HepG2 (cell line): Measurements from ENCODE around the gene SIRPB2. TPM values are rescaled to one million over a fixed set of nuclear protein-coding genes. Genes with fewer than 3 reads are reported as not detected.

Experiments used
- ATAC-seq: fragments of 200-7000 bp; cut with Tn5 transposase; 3 replicates; pipeline ENCODE4 v1.9.1; 2020; ENCODE audit warnings: mild to moderate bottlenecking, moderate library complexity
- BruUV-seq: library from RNA; stranded (reverse); fragments of 400-500 nt; replicated peaks from 2 replicates; lab custom pipeline; 2021; lab: Mats Ljungman, UMichigan
- CTCF ChIA-PET: fragments of 300-600 bp; formaldehyde crosslinking; extraction: SDS; loops from one replicate; lab custom pipeline; 2021; ENCODE audit warnings: low total read pairs, inconsistent platforms, low intra/inter-chr PET ratio; lab: Yijun Ruan, JAX
- POLR2A ChIA-PET: fragments of 350-600 bp; sonication (Branson Sonifier 250); formaldehyde crosslinking; loops from one replicate; lab custom pipeline; 2020; ENCODE audit warnings: antibody characterized with exemption, inconsistent platforms; lab: Yijun Ruan, JAX
- DNase-seq: peaks from one replicate; pipeline ENCODE4 v3.0.0-alpha.2; 2015; ENCODE audit warnings: low spot score
- FAIRE-seq: peaks from 3 replicates; lab custom pipeline; 2011; peaks lifted over from hg19 to GRCh38; lab: Jason Lieb, UNC
- H2AFZ ChIP-seq: one replicate; pipeline ENCODE4 v1.6.1; 2011; ENCODE audit warnings: low read length, inconsistent platforms
- H3K27ac ChIP-seq: fragments of 300-600 bp; 3 replicates; pipeline ENCODE4 v1.8.0; 2011; ENCODE audit warnings: mixed run types, mild to moderate bottlenecking, mixed read lengths, low read length, inconsistent platforms; ENCODE audit not compliant: insufficient read depth; ENCODE audit errors: extremely low read length
- H3K27me3 ChIP-seq, 2 experiments: fragments of 200-600 bp in 1 of 2; 2 replicates in 1 of 2; 3 replicates in 1 of 2; pipeline versions ENCODE4 v1.6.0 to v1.8.0; 2011; ENCODE audit warnings: low read length in 2 of 2, mild to moderate bottlenecking in 2 of 2, moderate library complexity in 2 of 2, inconsistent platforms in 1 of 2; ENCODE audit not compliant: insufficient read depth in 2 of 2, control insufficient read depth in 1 of 2
- H3K36me3 ChIP-seq, 2 experiments: fragments of 200-600 bp in 1 of 2; replicated peaks in 1 of 2; 2 replicates in 1 of 2; 3 replicates in 1 of 2; pipeline versions ENCODE4 v1.5.1 to v1.8.0; 2011; ENCODE audit warnings: low read length in 2 of 2, inconsistent platforms in 1 of 2; ENCODE audit not compliant: insufficient read depth in 2 of 2, control insufficient read depth in 1 of 2
- H3K4me1 ChIP-seq: 2 replicates; pipeline ENCODE4 v1.5.1; 2012; ENCODE audit warnings: low read length, inconsistent platforms; ENCODE audit not compliant: insufficient read depth
- H3K4me2 ChIP-seq: 2 replicates; pipeline ENCODE4 v1.6.0; 2011; ENCODE audit warnings: low read depth, low read length, inconsistent platforms
- H3K4me3 ChIP-seq, 3 experiments: fragments of 200-600 bp in 1 of 3; sonication (generic), shearing (Covaris generic) in 1 of 3; replicated peaks in 1 of 3; 2 replicates each; pipeline ENCODE4 v1.5.1; 2011 to 2016; ENCODE audit warnings: low read length in 3 of 3, inconsistent platforms in 2 of 3, low read depth in 2 of 3, mild to moderate bottlenecking in 2 of 3, control low read depth in 1 of 3, mixed read lengths in 1 of 3; ENCODE audit not compliant: insufficient read depth in 1 of 3
- H3K79me2 ChIP-seq: one replicate; pipeline ENCODE4 v1.6.1; 2011; ENCODE audit warnings: low read length, inconsistent platforms; ENCODE audit not compliant: insufficient read depth
- H3K9ac ChIP-seq: 2 replicates; pipeline ENCODE4 v1.6.0; 2011; ENCODE audit warnings: mild to moderate bottlenecking, low read depth, low read length, inconsistent platforms; ENCODE audit not compliant: insufficient read depth
- H3K9me3 ChIP-seq: 2 replicates; pipeline ENCODE4 v1.5.1; 2012; ENCODE audit warnings: mild to moderate bottlenecking, low read length
- H4K20me1 ChIP-seq: 2 replicates; pipeline ENCODE4 v1.6.0; 2011; ENCODE audit warnings: inconsistent platforms, mild to moderate bottlenecking, low read length, moderate library complexity; ENCODE audit not compliant: insufficient read depth
- DNMT1 ChIP-seq: sonication (generic); formaldehyde crosslinking; IDR thresholded peaks from 2 replicates; pipeline ENCODE4 v1.5.1; 2020; ENCODE audit warnings: mild to moderate bottlenecking, missing genetic modification reagents
- PHF20 ChIP-seq: sonication (generic); formaldehyde crosslinking; IDR thresholded peaks from 2 replicates; pipeline ENCODE4 v1.5.0; 2020; ENCODE audit warnings: mild to moderate bottlenecking, missing genetic modification reagents
- RBFOX2 ChIP-seq: fragments of 200-400 bp; formaldehyde crosslinking; IDR thresholded peaks from 2 replicates; pipeline ENCODE4 v1.6.1; 2017; ENCODE audit warnings: low read depth, mild to moderate bottlenecking, low read length
- SNAPC2 ChIP-seq: sonication (generic); formaldehyde crosslinking; IDR thresholded peaks from 2 replicates; pipeline ENCODE4 v1.8.1; 2022; ENCODE audit warnings: mild to moderate bottlenecking, missing genetic modification reagents
- SP2 ChIP-seq: sonication (generic); formaldehyde crosslinking; IDR thresholded peaks from 2 replicates; pipeline ENCODE4 v1.5.1; 2020; ENCODE audit warnings: mild to moderate bottlenecking, missing genetic modification reagents
- STAT5B ChIP-seq: sonication (generic); formaldehyde crosslinking; IDR thresholded peaks from 2 replicates; pipeline ENCODE4 v1.4.0; 2020; ENCODE audit warnings: missing genetic modification reagents
- WGBS: methylation state at CpG from one replicate; pipeline ENCODE4 v1.1.6; 2017; ENCODE audit warnings: low lambda C conversion rate; 5-methylcytosine and 5-hydroxymethylcytosine counted together
- in situ Hi-C: cut with HindIII; loops from 2 replicates; pipeline ENCODE4 v1.10.0; 2017; ENCODE audit warnings: low pct_unique_long_range_greater_than_20kb; ENCODE audit not compliant: extremely low pct_ligation_motif_present
- intact Hi-C: fragments of 100-400 bp; cut with micrococcal nuclease; formaldehyde crosslinking; loops from one replicate; pipeline ENCODE4 v1.10.0; 2022; ENCODE audit not compliant: unreplicated experiment
- polyA plus RNA-seq, 8 experiments: library from polyadenylated mRNA; depleted of rRNA in 3 of 8; stranded (reverse) in 7 of 8; unstranded in 1 of 8; fragments of >200 nt; fragmentation: Illumina TruSeq in 4 of 8; extraction: Trizol in 4 of 8; gene quantifications; 2 replicates each; pipeline versions ENCODE4 v1.2.1 to v1.2.3, GENCODE V29; 2011 to 2016; ENCODE audit warnings: low read depth in 4 of 8, missing spikeins in 1 of 8, mixed read lengths in 1 of 8; ENCODE audit not compliant: insufficient read depth in 1 of 8
- total RNA-seq, 5 experiments: library from RNA; depleted of rRNA; stranded (reverse); fragments of >200 nt; fragmentation: Illumina TruSeq; extraction: Trizol; gene quantifications; 2 replicates each; pipeline ENCODE4 v1.2.3, GENCODE V29; 2016; ENCODE audit warnings: low read depth in 1 of 5
- TF ChIP-seq, protein P1 (sequence below): sonication (generic); formaldehyde crosslinking; IDR thresholded peaks from 2 replicates; pipeline ENCODE4 v1.8.1; 2023; ENCODE audit warnings: mild to moderate bottlenecking, inconsistent platforms, moderate library complexity, missing genetic modification reagents, borderline replicate concordance
- TF ChIP-seq, protein P2 (sequence below): IDR thresholded peaks from 2 replicates; pipeline ENCODE4 v1.6.1; 2016; ENCODE audit warnings: control low read depth
- TF ChIP-seq, protein P3 (sequence below): sonication (generic); formaldehyde crosslinking; IDR thresholded peaks from 2 replicates; pipeline ENCODE4 v1.5.0; 2020; ENCODE audit warnings: missing genetic modification reagents

The SIRPB2 gene
- total and polyA plus RNA-seq, 2 of the 13 experiments (the other 11 are each of a cell fraction or from before 2014, with no cell fraction given) = not detected

DNA sequence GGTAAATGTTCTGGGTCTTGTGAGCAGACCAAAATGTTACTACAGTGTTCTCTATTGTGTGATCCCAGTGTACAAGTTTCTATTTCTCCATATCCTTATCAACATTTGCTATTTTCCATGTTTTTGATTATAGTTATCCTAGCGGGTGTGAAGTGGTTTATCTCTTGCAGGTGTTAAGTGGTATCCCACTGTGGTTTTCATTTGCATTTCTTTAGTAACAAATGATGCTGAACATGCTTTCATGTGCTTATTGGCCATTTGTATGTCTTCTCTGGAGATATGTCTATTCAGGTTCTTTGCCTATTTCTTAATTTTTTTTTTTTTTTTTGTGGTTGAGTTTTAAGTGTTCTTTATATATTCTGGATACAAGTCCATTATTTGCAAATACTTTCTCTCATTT, 60.1 kb downstream of the SIRPB2 start:
- FAIRE-seq (no peak), DNase-seq (no peak), ATAC-seq (no peak)
- Histone ChIP-seq H3K9me3 (no peaks in the 10 kb centered on the region), H3K4me1 (no peaks in the 10 kb centered on the region), H3K36me3 (no peaks in the 10 kb centered on the region), H3K79me2 (no peaks in the 10 kb centered on the region), H3K27me3 (no peaks in the 10 kb centered on the region), H2AFZ (no peak overlapping the region), H3K27ac (no peak overlapping the region), H3K4me3 (no peak overlapping the region)
- in situ Hi-C loops = no loop called here
- intact Hi-C loops = no loop called here
- ChIA-PET POLR2A (no interaction called here), CTCF (no interaction called here)
- 8% methylated on average over 1 of the region's 1 CpG for WGBS
- BruUV-seq = no TSS peak
- TF ChIP-seq, protein P1, sequence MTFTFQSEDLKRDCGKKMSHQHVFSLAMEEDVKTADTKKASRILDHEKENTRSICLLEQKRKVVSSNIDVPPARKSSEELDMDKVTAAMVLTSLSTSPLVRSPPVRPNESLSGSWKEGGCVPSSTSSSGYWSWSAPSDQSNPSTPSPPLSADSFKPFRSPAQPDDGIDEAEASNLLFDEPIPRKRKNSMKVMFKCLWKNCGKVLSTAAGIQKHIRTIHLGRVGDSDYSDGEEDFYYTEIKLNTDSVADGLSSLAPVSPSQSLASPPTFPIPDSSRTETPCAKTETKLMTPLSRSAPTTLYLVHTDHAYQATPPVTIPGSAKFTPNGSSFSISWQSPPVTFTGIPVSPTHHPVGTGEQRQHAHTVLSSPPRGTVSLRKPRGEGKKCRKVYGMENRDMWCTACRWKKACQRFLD (CRISPR knock-in tag) = no peak
- TF ChIP-seq, protein P2, sequence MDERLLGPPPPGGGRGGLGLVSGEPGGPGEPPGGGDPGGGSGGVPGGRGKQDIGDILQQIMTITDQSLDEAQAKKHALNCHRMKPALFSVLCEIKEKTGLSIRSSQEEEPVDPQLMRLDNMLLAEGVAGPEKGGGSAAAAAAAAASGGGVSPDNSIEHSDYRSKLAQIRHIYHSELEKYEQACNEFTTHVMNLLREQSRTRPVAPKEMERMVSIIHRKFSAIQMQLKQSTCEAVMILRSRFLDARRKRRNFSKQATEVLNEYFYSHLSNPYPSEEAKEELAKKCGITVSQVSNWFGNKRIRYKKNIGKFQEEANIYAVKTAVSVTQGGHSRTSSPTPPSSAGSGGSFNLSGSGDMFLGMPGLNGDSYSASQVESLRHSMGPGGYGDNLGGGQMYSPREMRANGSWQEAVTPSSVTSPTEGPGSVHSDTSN (CRISPR knock-in tag) = no peak
- TF ChIP-seq STAT5B (CRISPR knock-in tag) = no peak
- no peak for TF ChIP-seq SP2
- TF ChIP-seq SNAPC2 (CRISPR knock-in tag) = no peak
- no peak for TF ChIP-seq DNMT1 (CRISPR knock-in tag)
- TF ChIP-seq, protein P3, sequence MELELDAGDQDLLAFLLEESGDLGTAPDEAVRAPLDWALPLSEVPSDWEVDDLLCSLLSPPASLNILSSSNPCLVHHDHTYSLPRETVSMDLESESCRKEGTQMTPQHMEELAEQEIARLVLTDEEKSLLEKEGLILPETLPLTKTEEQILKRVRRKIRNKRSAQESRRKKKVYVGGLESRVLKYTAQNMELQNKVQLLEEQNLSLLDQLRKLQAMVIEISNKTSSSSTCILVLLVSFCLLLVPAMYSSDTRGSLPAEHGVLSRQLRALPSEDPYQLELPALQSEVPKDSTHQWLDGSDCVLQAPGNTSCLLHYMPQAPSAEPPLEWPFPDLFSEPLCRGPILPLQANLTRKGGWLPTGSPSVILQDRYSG (CRISPR knock-in tag) = no peak
- TF ChIP-seq PHF20 (CRISPR knock-in tag) = no peak
- no peak for TF ChIP-seq RBFOX2
- TF ChIP-seq, all 625 proteins: peak for 0
- Histone ChIP-seq H3K9ac (no peak overlapping the region), H3K4me2 (no peak overlapping the region), H4K20me1 (no peaks in the 10 kb centered on the region)
